Renal pelvis (tissue), 4 donors: ENCODE data around the gene INPP5K. TPM values are rescaled to one million over a fixed set of nuclear protein-coding genes. Genes with fewer than 3 reads are reported as not detected.
"Not testable (repeated sequence)": the region's sequence is repeated elsewhere in the genome, so short reads cannot be mapped to it uniquely, and the experiment has no call there.

Source experiments
- DNase-seq: peaks from one replicate; pipeline ENCODE4 v3.0.0-alpha.2; 2013
- polyA plus RNA-seq, 3 donors: library from polyadenylated mRNA; unstranded; fragments of 120-200 nt; gene quantifications; one replicate each; pipeline ENCODE4 v1.2.1, GENCODE V29; 2013; ENCODE audit not compliant: insufficient read length in 3 of 3

INPP5K gene
- polyA plus RNA-seq, 3 donors = 19.2 to 27.7 (median 25.6) TPM

GRCh38 chr17:1553354-1554266, 37.2 kb upstream of the INPP5K start:
- no peak for DNase-seq

GRCh38 chr17:1552932-1553331, 36.5 kb upstream of the INPP5K start:
- no peak for DNase-seq

- DNase-seq = no peak
These were observed 35.3 kb upstream of the INPP5K start for GRCh38 chr17:1551741-1552140.

GRCh38 chr17:1548032-1548431, 31.6 kb upstream of the INPP5K start:
- DNase-seq = no peak

GRCh38 chr17:1546292-1546922, 30.0 kb upstream of the INPP5K start:
- no peak for DNase-seq

- DNase-seq = no peak
These were observed 29.2 kb upstream of the INPP5K start for GRCh38 chr17:1545618-1546017.

- DNase-seq = no peak
These were observed 25.9 kb upstream of the INPP5K start for GRCh38 chr17:1542316-1542715.

GRCh38 chr17:1541367-1541904, 25.0 kb upstream of the INPP5K start:
- DNase-seq = no peak

- DNase-seq = no peak
These were observed 23.4 kb upstream of the INPP5K start for GRCh38 chr17:1539811-1540210.

GRCh38 chr17:1535737-1536136, 19.3 kb upstream of the INPP5K start:
- DNase-seq = no peak

- DNase-seq = no peak
These were observed 17.4 kb upstream of the INPP5K start for GRCh38 chr17:1533661-1534325.

GRCh38 chr17:1532836-1533602, 16.6 kb upstream of the INPP5K start:
- DNase-seq = no peak

GRCh38 chr17:1529863-1530262, 13.5 kb upstream of the INPP5K start:
- DNase-seq = no peak

GRCh38 chr17:1526876-1527275, 10.5 kb upstream of the INPP5K start:
- DNase-seq = not testable (repeated sequence)

- DNase-seq = no peak
These were observed 6.2 kb upstream of the INPP5K start for GRCh38 chr17:1522626-1523025.

GRCh38 chr17:1521086-1521640, 4.8 kb upstream of the INPP5K start:
- no peak for DNase-seq

GRCh38 chr17:1519678-1520077, 3.3 kb upstream of the INPP5K start:
- DNase-seq = no peak

- no peak for DNase-seq
These were observed 2.0 kb upstream of the INPP5K start for GRCh38 chr17:1518410-1518809.

- DNase-seq = peak; percentile 88
These were observed 598 bp downstream of the INPP5K start for GRCh38 chr17:1515640-1516387.

- DNase-seq = no peak
These were observed 4.1 kb downstream of the INPP5K start for GRCh38 chr17:1512351-1512750.
